GM13977 (cell line): ENCODE results near the gene SLC44A4.

ENCODE experiments used
- DNase-seq: peaks from one replicate; pipeline ENCODE4 v3.0.0; 2012; ENCODE audit warnings: low spot score
- in situ Hi-C: fragments of 300-500 bp; cut with MboI; formaldehyde crosslinking; loops from one replicate; pipeline ENCODE4 v1.12.0; 2022; ENCODE audit warnings: low sequenced_read_pairs, low pct_unique_long_range_greater_than_20kb, mixed read lengths, inconsistent platforms; ENCODE audit not compliant: unreplicated experiment
- TF ChIP-seq, protein P1 (sequence below): IDR thresholded peaks from 2 replicates; pipeline ENCODE4 v1.5.1; 2012; ENCODE audit warnings: mild to moderate bottlenecking, control low read depth; ENCODE audit not compliant: insufficient read depth; ENCODE audit errors: extremely low read depth, missing control alignments

SLC44A4 gene

DNA sequence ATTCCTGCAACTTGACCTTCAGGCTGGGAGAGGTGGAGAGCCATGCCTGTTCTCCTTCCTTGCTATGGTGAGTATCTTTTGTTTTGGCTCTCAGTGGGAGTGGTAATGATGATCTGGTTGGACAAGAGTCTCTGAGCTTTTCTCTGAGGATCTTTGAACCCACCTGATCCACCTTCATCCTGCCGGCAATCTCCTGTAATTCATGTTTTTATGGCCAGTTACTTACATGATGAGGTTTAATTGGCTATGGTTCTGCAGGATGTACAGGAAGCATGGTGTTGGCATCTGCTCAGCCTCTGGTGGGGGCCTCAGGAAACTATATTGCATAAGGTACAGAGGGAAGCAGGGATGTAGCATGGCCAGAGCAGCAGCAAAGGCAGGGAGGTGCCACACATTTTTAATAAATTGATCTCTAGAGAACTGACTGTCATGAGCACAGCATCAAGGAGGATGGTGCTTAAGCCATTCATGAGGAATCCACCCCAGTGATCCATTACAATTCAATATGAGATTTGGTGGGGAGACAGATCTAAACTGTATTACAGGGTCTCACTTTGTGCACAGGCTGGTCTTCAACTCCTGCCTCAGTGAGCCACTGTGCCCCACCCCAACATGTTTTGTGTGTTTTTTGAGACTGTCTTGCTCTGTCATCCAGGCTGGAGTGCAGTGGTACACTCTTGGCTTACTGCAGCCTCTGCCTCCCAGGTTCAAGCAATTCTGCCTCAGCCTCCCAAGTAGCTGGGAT, 41.3 kb downstream of the SLC44A4 start:
- in situ Hi-C loops = no loop called here
- DNase-seq = no peak
- TF ChIP-seq, protein P1, sequence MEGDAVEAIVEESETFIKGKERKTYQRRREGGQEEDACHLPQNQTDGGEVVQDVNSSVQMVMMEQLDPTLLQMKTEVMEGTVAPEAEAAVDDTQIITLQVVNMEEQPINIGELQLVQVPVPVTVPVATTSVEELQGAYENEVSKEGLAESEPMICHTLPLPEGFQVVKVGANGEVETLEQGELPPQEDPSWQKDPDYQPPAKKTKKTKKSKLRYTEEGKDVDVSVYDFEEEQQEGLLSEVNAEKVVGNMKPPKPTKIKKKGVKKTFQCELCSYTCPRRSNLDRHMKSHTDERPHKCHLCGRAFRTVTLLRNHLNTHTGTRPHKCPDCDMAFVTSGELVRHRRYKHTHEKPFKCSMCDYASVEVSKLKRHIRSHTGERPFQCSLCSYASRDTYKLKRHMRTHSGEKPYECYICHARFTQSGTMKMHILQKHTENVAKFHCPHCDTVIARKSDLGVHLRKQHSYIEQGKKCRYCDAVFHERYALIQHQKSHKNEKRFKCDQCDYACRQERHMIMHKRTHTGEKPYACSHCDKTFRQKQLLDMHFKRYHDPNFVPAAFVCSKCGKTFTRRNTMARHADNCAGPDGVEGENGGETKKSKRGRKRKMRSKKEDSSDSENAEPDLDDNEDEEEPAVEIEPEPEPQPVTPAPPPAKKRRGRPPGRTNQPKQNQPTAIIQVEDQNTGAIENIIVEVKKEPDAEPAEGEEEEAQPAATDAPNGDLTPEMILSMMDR = no peak

DNA sequence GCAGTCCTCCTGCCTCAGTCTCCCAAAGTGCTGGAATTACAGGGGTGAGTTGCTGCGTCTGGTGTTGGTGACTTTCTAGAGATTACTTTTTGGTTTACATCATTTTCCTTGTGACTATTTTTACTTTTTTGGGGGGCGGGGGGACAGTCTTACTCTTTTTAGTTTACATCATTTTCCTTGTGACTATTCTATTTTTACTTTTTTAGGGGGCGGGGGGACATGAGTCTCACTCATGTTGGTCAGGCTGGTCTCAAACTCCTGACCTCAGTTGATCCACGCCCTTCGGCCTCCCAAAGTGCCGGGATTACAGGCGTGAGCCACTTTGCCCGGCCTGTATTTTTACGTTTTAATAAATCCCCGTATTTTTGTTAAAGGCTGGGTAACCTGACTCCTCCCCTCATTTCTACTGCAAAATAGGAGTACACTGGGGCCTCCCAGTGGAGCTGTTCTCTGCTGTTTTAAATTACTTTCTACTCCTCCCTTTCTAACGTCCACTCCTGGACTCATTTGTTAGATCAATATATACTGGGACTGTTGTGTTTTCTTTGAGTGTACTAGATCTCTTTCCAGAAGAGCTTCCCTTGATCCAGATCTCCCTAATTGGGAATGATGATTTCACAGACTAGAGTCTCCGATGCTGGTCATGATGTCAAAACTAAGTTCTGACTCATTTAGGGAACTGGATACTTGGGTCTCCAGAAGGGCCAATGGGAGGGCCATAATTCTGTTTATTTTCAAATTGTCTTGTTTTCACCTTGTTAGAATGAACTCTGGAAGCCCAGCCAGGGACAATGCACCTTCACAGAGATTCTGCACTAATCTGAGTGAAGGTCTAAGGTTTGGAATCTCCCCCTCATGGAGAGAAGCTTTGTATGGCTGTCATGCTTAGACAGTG, 42.1 kb downstream of the SLC44A4 start:
- DNase-seq = no peak
- in situ Hi-C loops = no loop called here
- TF ChIP-seq, protein P1 = no peak

DNA sequence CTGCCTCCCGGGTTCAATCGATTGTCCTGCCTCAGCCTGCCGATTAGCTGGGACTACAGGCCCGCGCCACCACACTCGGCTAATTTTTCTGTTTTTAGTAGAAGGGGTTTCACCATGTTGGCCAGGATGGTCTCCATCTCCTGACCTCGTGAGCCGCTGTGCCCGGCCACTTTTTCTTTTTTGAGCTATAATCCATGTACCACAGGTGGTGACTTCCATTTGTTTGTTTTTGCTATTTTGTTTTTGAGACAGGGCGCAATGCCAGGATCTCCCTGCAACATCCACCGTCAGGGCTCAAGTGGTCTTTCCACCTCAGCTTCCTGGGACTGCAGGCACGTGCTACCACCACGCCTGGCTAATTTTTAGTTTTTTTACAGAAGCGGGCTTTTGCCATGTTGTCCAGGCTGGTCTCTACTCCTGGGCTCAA, 42.7 kb downstream of the SLC44A4 start:
- in situ Hi-C loops = no loop called here
- no peak for DNase-seq
- TF ChIP-seq, protein P1 = no peak

DNA sequence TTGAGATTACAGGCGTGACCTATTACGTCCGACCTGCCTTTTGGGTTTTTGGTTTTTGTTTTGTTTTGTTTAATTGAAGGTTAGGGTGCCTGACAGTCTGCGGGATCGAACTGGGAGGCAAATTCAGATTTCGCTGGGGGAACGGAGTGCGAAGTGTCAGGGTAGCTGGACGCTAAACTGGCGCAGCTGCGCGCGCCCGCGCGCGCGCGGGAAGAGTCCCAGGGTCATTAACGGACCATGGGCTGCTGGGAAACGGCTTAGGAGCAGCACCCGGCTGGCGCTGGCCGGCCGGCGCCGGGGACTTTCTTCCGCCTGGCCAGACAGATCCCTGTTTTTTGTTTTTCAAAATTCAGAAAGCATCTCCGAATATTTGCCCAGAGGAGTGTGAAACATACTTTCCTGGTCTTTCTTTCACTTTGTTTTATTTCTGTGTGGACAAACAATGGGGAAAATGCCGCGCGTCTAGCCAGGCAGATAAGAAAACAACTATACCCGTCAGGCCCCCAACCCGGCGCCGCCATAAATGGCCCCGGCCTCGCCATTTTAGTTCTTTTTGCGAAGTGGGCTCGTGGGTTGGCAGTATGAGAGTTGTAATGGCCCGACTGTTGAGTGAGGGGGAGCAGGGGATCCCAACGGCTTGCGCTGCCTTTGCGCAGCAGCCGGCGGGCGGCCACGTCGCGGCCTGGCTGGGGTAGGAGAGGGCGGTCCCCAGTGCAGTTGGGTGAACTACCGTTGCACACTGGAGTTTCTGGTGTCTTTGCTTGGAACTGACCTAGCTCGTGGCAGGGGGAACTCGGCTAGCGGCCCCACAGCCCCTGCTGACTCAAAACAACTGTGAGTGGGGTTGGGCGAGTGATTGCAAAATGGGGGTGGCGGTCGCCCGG, 44.2 kb downstream of the SLC44A4 start:
- peak; percentile 87 for DNase-seq
- TF ChIP-seq, protein P1 = no peak
- in situ Hi-C loops = loop anchor here (5.0 kb wide), 1 partner anchor 152 kb away; the partner anchor contains the start of gene LY6G5C

DNA sequence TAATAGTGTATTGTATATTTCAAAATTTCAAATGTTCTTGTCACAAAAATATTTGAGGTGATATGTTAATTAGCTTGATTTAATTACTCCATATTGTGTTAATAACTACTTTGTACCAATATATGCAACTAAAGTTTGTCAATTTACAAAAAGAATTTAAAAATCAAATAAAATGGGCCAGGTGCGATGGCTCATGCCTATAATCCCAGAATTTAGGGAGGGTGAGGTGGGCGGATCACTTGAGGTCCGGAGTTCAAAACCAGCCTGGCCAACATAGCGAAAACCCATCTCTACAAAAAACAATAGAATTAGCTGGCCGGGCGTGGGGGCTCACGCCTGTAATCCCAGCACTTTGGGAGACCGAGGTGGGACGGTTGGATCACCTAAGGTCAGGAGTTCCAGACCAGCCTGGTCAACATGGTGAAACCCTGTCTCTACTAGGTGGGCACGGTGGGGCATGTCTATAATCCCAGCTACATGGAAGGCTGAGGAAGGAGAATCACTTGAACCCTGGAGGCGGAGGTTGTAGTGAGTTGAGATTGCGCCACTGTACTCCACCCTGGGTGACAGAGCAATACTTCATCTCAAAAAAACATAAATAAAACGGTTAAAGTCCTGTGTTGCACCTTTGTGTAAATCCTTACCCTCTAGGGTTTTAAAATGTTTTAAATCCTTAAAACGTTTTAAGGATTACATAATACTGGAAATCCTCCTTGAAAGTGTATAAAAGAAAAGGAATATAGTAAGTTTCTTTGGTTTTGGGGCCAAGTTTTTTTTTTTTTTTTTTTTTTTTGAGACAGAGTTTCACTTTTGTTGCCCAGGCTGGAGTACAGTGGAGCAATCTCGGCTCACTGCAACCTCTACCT, 47.2 kb downstream of the SLC44A4 start:
- TF ChIP-seq, protein P1 = no peak
- in situ Hi-C loops = loop anchor here (5.0 kb wide), 1 partner anchor 149 kb away; the partner anchor contains the start of gene LY6G5C
- DNase-seq = no peak
